Measurements from ENCODE around the gene NDUFAF7.

GRCh38 chr2:37287966-37288365 lies 56.5 kb downstream of the NDUFAF7 start:
- TF ChIP-seq YEATS4 (CRISPR knock-in tag; IDR thresholded peaks at IDR 0.05; ENCODE audit: borderline replicate concordance): no peak
- no peak for TF ChIP-seq REST (IDR thresholded peaks at IDR 0.05; ENCODE audit: borderline replicate concordance in 1 of 2, low read depth in 1 of 2, low read length in 2 of 2)
- TF ChIP-seq DPF2 (CRISPR knock-in tag; IDR thresholded peaks at IDR 0.05; ENCODE audit: borderline replicate concordance, low read depth): no peak
- TF ChIP-seq ZNF235 (CRISPR knock-in tag; IDR thresholded peaks at IDR 0.05; ENCODE audit: borderline replicate concordance): no peak
- no peak for TF ChIP-seq FOXK2 (IDR thresholded peaks at IDR 0.05)
- no peak for TF ChIP-seq POLR2A (IDR thresholded peaks at IDR 0.05; ENCODE audit: insufficient read depth in 1 of 2, low read depth in 2 of 2, low read length in 2 of 2)
- no peak for TF ChIP-seq SRSF9 (IDR thresholded peaks at IDR 0.05; ENCODE audit: borderline replicate concordance, insufficient read depth, low read depth, low read length, poor library complexity, severe bottlenecking)
- no peak for TF ChIP-seq EP300 (IDR thresholded peaks at IDR 0.05; ENCODE audit: low read depth in 2 of 2, low read length in 2 of 2)
- TF ChIP-seq EP300 (CRISPR knock-in tag; IDR thresholded peaks at IDR 0.05; ENCODE audit: borderline replicate concordance): no peak
